Activated T-helper 1 cell treated with anti-CD3 and anti-CD28 coated beads, Interleukin-2, amount 50 U/mL, for 16 hours (primary cell): ENCODE data around the gene ANKRD33.

Experiments
- DNase-seq, 2 donors: peaks; one replicate each; pipeline ENCODE4 v3.0.0-alpha.2; 2020; ENCODE audit warnings: low read depth in 1 of 2, low spot score in 1 of 2

The ANKRD33 gene, protein sequence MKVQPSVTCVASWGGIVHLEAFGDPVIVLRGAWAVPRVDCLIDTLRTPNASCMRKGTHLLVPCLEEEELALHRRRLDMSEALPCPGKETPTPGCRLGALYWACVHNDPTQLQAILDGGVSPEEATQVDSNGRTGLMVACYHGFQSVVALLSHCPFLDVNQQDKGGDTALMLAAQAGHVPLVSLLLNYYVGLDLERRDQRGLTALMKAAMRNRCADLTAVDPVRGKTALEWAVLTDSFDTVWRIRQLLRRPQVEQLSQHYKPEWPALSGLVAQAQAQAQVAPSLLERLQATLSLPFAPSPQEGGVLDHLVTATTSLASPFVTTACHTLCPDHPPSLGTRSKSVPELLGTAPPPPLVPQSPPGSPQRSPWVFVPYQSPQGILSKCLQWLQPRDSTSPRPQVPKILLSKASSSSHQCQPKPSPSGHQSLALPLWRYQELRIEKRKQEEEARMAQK

DNA sequence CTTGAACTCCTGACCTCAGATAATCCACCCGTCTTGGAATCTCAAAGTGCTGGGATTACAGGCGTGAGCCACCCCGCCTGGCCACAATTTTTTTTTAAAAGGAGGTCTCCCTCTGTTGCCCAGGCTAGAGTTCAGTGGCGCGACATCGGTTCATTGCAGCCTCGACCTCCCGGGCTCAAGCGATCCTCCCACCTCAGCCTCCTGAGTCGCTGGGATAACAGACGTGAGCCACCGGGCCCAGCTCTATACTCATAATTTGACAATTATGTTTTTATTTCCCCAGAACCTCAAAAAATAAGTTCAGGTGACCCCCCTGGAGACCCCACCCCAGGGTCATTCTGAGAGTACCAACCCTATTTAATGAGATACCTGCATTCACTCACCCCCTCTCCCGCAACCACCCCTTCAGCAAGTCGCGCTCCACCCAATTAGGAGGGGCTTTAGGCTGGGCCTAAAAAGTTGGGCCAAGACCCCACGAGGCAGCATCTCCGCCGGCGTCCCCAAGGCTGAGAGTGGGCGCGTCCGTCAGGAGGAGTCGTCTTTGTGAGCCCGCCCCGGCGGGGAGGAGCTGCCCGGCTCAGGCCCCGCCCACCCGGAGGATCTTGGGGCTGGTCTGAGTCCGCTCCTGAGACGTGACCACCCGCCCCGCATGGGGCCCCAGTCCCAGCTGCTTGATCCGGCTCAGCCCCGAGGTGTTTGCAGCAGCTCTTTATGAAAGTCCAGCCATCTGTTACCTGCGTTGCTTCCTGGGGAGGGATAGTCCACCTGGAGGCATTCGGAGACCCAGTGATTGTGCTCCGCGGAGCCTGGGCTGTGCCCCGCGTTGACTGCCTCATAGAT lies at the start of gene ANKRD33:
ANKRD33 (plus strand) TSS at position 628 of the 840 bp plus-strand sequence; CDS start at position 712, 84 bp downstream.
- no peak for DNase-seq

- DNase-seq, result no peak
Observed at GRCh38 chr12:51838762-51839161, 49.1 kb upstream of the ANKRD33 start.

DNA sequence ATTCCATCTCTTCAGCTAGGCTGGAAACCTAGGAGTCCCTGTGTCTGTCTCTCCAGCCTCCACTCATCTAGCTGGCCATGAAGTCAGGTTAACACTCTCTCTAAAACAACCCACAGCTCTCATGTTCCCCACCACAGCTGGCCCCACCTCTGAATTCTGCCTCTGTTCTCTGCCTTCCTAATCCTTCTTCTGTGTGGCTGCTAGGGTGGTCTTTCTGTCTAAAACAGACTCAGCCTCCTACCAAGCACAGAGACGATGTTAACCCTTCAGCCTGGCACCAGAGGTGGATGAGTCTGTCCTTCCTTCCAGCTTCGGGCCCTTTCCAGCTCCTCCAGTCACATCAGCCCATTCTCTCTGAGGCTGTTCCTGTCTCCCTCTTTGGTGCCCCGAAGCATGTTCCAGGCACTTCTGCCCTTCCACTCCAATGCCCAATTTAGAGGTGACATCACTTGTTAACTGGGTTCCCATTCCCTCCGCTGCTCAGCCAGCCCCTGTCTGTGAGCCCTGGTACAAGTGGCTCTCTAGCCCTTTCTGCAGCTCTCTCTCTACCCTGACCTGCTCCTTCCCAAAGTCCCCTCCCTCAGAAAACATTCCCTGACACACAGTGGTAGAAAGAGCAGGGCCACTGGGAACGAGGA lies 48.5 kb upstream of the ANKRD33 start:
- DNase-seq, result no peak

DNA sequence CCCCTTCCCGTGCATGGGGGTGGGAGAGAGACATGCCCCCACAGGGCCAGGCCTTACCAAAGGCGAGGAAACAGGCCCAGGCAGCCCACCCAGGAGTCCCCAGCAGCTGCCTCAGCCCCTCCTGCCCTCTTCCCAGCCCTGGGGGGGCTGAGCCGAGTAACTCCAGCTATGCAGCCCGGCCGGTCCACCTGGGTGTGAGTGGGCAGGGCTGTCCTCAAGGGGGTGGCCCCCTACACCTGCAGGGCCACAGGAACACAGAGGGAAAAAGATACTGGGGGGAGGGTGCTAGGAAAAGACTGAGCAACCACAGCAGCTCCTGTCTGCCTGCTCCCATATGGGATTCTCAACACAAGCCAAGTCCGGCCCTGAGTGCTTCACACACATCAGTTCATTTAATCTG lies 46.9 kb upstream of the ANKRD33 start:
- no peak for DNase-seq

DNA sequence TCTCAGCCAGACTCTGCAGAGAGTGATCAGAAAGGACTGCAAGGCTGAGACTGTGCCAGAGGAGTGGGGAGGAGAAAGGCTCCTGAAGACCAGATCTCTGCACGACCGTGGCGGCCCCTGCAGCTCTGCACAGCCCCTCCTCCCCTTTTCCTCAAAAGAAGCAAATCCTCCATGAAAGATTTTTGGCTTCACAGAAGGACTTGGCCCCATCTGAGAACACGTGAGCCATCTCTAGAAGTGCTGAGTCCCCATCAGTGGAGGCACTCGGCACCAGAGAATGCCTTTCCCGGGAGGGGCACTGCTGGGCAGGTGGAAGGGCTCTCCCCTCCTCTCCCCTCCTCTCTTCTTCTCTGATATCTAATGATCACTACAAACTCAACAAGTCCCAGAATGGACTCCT lies 46.2 kb upstream of the ANKRD33 start:
- DNase-seq, result no peak

GRCh38 chr12:51844854-51845253 lies 43.0 kb upstream of the ANKRD33 start:
- no peak for DNase-seq

DNA sequence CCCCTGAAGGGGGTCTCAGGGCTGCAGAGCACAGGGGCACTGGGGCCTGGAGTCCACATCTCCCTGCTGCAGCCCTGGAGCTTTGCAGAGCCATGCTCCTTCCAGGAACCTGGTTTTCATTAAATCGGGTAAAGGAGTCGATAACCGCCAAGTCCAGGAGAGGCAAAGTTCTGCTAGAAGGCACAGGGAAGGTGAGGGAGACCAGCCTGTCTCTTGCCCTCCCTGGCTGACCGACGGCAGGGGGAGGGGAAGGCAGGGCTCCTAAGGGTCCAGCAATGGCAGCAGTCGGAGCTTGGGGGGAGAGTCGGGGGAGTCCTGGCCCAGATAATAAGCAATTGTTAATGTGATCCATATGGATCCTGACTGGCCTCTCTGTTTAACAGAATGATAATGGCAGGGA lies 42.4 kb upstream of the ANKRD33 start:
- DNase-seq, result no peak

DNA sequence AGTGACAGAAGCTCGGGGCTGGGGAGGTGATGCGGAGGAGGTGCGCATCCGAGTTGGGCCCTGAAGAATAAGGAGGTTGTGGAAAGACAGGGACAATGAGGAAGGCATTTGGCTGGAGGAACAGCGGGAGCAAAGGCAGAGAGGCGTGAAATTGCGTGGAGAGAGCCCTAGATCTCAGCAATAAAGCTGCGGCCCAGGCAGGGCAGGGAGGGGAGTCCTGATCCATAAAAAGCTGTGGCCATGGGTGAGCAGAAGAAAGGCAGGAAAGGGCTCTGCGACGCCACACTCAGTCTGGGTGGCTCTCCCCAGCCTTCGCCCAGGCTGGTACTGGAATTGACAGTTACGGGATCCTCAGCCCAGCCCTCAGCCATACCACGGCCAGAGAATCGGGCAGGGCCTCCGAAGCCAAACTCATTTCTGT lies 41.6 kb upstream of the ANKRD33 start:
- DNase-seq, result no peak

DNA sequence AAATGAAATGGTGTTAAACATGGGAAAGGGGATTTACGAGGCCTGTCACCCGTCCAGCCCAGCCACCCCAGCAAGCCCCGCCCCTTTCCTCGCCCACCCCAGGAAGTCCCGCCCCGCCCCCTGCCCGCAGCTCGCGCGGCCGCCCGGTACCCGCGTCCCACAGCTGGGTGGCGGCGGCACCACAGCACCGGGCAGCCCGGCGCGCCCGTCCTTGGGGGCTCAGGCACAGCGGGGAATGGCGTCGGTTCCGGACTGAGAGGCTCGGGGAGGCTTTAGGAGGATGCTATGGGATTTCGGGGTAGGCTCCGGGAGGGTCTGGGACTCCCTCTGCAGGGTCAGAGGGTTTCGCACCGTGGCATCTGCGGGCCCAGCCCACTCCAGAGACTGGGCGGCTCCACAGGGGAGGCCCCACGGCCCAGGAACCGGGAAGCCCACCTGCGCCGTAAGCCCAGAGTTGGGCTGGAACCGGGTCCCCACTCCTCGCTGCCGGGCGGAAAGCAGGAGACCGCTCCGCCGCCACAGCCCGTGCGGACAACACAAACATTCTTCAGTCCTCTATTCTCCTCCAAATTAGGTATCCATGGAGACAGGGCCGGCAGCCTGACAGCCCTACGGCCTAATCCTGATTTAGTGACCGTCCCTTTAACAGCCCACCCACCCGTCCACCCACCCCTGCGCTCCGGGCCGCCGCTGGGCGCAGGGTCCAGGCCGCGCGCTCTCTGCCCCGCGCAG lies 40.8 kb upstream of the ANKRD33 start:
- peak in 1 of 2 donors; percentile 19 for DNase-seq

- DNase-seq, result no peak
Observed at GRCh38 chr12:51847643-51848325, 40.1 kb upstream of the ANKRD33 start.

DNA sequence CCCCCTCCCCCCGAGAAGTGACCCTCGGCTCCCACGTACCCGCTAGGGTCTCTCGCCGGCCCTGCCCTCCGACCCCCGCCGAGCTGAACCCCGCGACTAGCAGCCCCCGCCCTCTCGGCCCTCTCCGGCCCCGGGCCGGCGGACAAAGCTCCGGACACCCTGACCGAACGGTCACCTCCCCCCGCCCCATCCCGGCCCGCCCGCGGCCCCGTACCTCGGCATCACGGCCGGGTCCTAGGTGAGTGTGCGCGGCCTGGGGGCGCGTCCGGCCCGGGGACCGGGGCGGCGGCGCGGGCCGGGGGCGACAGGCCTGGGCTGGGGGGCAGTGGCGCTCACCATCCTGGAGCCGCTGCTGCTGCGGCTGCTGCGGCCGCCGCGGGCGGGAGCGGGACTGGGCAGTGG lies 39.6 kb upstream of the ANKRD33 start, which contains the start of gene FIGNL2:
FIGNL2 (minus strand) TSS at position 393 of the 402 bp plus-strand sequence. CDS start 26,305 bp downstream, outside the sequence.
- DNase-seq, result no peak

DNA sequence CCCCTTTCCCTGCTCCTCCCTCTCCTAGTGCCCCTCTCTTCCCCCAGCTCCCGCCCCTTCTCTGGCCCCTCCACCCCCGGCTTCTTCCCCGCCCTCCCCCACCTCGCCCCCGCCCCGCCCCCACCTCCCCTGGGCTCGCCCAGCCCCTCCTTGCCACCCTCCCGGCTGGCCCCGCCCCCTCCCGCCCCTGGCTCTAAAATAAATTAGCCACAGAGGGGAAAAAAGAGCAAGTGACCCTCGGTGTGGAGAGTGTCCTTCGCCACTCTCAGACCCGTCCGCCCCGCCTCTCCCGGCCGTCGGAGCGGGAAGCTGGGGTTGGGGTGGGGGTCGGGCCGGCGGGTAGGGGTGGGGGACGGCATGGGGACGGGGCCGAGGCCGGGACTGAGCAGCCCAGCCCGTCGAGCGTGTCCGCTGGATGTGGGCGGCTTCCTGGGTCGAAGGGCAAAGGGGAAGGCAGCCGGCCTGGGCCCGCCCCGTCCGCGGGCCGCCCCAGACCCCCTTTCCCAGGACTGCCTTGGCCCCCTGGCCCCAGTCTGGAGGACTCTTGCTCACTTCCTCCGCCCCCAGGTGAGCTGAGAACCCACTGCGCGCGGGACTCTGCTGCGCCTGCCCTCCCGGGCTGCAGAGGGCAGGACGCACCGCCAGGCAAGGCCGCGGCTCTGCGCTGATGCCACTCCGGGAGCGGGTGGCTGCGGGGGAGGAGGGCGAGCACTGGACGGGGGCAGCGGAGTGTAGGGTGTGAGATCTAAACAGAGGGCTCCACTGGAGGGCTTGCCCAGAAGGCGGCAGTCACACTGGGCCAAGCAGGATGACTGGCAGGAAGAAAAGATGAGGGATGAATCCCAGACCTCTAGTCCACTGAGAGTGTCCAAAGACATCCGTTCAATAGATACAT lies 38.8 kb upstream of the ANKRD33 start:
- no peak for DNase-seq

GRCh38 chr12:51850081-51850964 lies 37.6 kb upstream of the ANKRD33 start:
- DNase-seq, result no peak

DNA sequence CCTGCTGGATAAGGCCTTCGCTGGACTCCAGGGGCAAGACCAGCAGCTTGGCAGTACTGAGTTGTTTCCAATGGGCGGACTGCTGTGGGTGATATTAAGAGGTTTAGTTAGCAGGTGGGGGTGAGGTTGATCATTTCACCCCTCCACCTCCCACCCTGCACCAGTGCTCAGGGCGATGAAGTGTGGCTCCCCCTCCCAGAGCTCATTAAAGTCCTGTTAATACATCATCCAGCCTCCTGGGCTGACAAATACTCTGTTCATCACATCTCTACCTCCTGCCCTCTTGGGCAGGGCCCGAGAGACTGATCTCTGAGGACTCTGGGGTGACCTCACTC lies 37.0 kb upstream of the ANKRD33 start:
- DNase-seq, result no peak

DNA sequence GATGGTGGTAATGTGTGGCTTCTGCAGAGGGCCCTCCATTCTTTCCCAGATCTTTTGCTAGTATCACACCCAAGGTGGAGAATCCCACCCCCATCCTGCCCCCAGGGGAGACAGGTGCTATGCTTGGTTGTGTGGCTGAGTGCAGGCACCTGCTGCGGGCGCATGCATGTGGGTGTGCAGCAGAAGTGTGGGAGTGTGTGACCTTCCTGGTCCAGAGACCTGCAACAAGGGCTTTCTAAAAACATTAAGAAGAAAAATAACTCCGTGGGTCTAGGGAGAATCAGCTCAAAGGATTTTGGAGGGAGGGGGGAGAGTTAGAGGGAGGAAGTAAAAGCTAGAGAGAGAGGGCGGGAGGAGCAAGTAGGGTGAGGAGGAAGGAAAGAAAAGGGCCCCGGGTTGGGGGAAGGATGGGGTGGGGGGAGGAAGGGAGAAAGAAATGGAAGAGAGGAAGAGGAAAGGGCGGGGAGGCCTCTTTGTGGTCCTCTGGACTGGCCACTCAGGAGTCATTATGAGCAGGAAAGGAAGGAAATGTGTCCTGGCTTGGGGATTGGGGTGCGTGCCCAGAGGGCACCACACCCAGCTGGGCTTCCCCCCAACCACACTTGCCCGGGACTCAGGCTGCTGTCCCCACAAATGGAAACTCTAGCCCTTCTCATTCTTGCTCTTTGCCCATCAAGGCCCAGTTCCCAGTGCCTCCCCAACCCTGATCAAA lies 36.3 kb upstream of the ANKRD33 start:
- DNase-seq, result no peak

- DNase-seq, result no peak
Observed at GRCh38 chr12:51852404-51853137, 35.3 kb upstream of the ANKRD33 start.
